IMR-90 (cell line): ENCODE data around the gene S100A5. TPM values are rescaled to one million over a fixed set of nuclear protein-coding genes. Genes with fewer than 3 reads are reported as not detected.

Experiments used
- CHD1 ChIP-seq: IDR thresholded peaks from 2 replicates; pipeline ENCODE4 v1.6.1; 2012; ENCODE audit warnings: low read depth, low read length, improper control_type of control experiment
- USF2 ChIP-seq: fragments of 150-350 bp; IDR thresholded peaks from 2 replicates; pipeline ENCODE4 v1.6.1; 2017; ENCODE audit warnings: mild to moderate bottlenecking, antibody characterized with exemption, low read length, low read depth
- polyA plus RNA-seq, 3 experiments: library from polyadenylated mRNA; depleted of rRNA; stranded (reverse); fragments of >200 nt; gene quantifications; 2 replicates each; pipeline ENCODE4 v1.2.3, GENCODE V29; 2012; ENCODE audit warnings: low replicate concordance in 1 of 3
- total RNA-seq: library from RNA; depleted of rRNA; stranded (reverse); fragments of >200 nt; gene quantifications from 2 replicates; pipeline ENCODE4 v1.2.3, GENCODE V29; 2012

S100A5 gene
- total and polyA plus RNA-seq, 2 of the 4 experiments (the other 2 are of a cell fraction), result 0.27 TPM; not detected in 1

GRCh38 chr1:153536671-153537375 lies 3.9 kb downstream of the S100A5 start (continued):
- TF ChIP-seq USF2 (no peak), CHD1 (no peak)
